HG02973 (cell line): ENCODE data around the gene BCL11B.

ENCODE experiments used
- ATAC-seq: cut with Tn5 transposase; IDR thresholded peaks from one replicate; pipeline ENCODE4 v1.9.1; 2021; ENCODE audit warnings: moderate library complexity; ENCODE audit not compliant: unreplicated experiment

Gene BCL11B

GRCh38 chr14:99185436-99186068 lies 86.4 kb downstream of the BCL11B start:
- ATAC-seq: no peak

GRCh38 chr14:99183716-99184115 lies 88.3 kb downstream of the BCL11B start:
- ATAC-seq: no peak

- no peak for ATAC-seq
Observed at GRCh38 chr14:99183311-99183710, 88.7 kb downstream of the BCL11B start.

GRCh38 chr14:99182548-99183250 lies 89.3 kb downstream of the BCL11B start:
- ATAC-seq: no peak

- ATAC-seq: no peak
Observed at GRCh38 chr14:99181804-99182520, 90.0 kb downstream of the BCL11B start.

GRCh38 chr14:99181241-99181640 lies 90.8 kb downstream of the BCL11B start:
- no peak for ATAC-seq

GRCh38 chr14:99179946-99180345 lies 92.1 kb downstream of the BCL11B start:
- no peak for ATAC-seq

GRCh38 chr14:99179506-99179905 lies 92.5 kb downstream of the BCL11B start:
- no peak for ATAC-seq

GRCh38 chr14:99177886-99178835 lies 93.8 kb downstream of the BCL11B start:
- no peak for ATAC-seq

- ATAC-seq: no peak
Observed at GRCh38 chr14:99177046-99177655, 94.8 kb downstream of the BCL11B start.

GRCh38 chr14:99176156-99176945 lies 95.6 kb downstream of the BCL11B start:
- ATAC-seq: no peak

- ATAC-seq: no peak
Observed at GRCh38 chr14:99175331-99176155, 96.5 kb downstream of the BCL11B start.

- ATAC-seq: no peak
Observed at GRCh38 chr14:99174770-99175319, 97.2 kb downstream of the BCL11B start.

- no peak for ATAC-seq
Observed at GRCh38 chr14:99174081-99174769, 97.8 kb downstream of the BCL11B start.

- no peak for ATAC-seq
Observed at GRCh38 chr14:99173506-99173905, 98.5 kb downstream of the BCL11B start.

GRCh38 chr14:99173086-99173485 lies 98.9 kb downstream of the BCL11B start:
- ATAC-seq: no peak

GRCh38 chr14:99171396-99171795 lies 100.6 kb downstream of the BCL11B start:
- ATAC-seq: no peak

GRCh38 chr14:99169776-99170356 lies 102.1 kb downstream of the BCL11B start:
- ATAC-seq: no peak
